ENCODE measurements around the gene LMTK2.

Gene LMTK2

GRCh38 chr7:98106647-98107312 lies at the start of gene LMTK2:
Gene LMTK2, plus strand, starts transcription at chr7:98106862. Its CDS starts 316 bp downstream, at chr7:98107178.
- DNase-seq (ENCODE audit: low read depth): peak; percentile 27

- DNase-seq (ENCODE audit: low read depth): no peak
Observed at GRCh38 chr7:98057157-98057556, 49.5 kb upstream of the LMTK2 start.

- DNase-seq (ENCODE audit: low read depth): no peak
Observed at GRCh38 chr7:98058186-98058585, 48.5 kb upstream of the LMTK2 start.

GRCh38 chr7:98064233-98064632 lies 42.4 kb upstream of the LMTK2 start:
- no peak for DNase-seq (ENCODE audit: low read depth)

GRCh38 chr7:98066208-98066607 lies 40.5 kb upstream of the LMTK2 start:
- DNase-seq (ENCODE audit: low read depth): no peak

- no peak for DNase-seq (ENCODE audit: low read depth)
Observed at GRCh38 chr7:98066934-98067507, 39.6 kb upstream of the LMTK2 start.

- DNase-seq (ENCODE audit: low read depth): no peak
Observed at GRCh38 chr7:98073047-98073446, 33.6 kb upstream of the LMTK2 start.

GRCh38 chr7:98075801-98076200 lies 30.9 kb upstream of the LMTK2 start:
- DNase-seq (ENCODE audit: low read depth): no peak

GRCh38 chr7:98077762-98078161 lies 28.9 kb upstream of the LMTK2 start:
- DNase-seq (ENCODE audit: low read depth): no peak

GRCh38 chr7:98078197-98078870 lies 28.3 kb upstream of the LMTK2 start:
- no peak for DNase-seq (ENCODE audit: low read depth)

GRCh38 chr7:98079891-98080648 lies 26.6 kb upstream of the LMTK2 start:
- DNase-seq (ENCODE audit: low read depth): no peak

GRCh38 chr7:98081319-98081718 lies 25.3 kb upstream of the LMTK2 start:
- DNase-seq (ENCODE audit: low read depth): no peak

- DNase-seq (ENCODE audit: low read depth): no peak
Observed at GRCh38 chr7:98084631-98085030, 22.0 kb upstream of the LMTK2 start.

- no peak for DNase-seq (ENCODE audit: low read depth)
Observed at GRCh38 chr7:98085674-98086073, 21.0 kb upstream of the LMTK2 start.

GRCh38 chr7:98086281-98086718 lies 20.4 kb upstream of the LMTK2 start:
- no peak for DNase-seq (ENCODE audit: low read depth)

GRCh38 chr7:98088109-98088508 lies 18.6 kb upstream of the LMTK2 start:
- no peak for DNase-seq (ENCODE audit: low read depth)

- no peak for DNase-seq (ENCODE audit: low read depth)
Observed at GRCh38 chr7:98090116-98090515, 16.5 kb upstream of the LMTK2 start.

- DNase-seq (ENCODE audit: low read depth): no peak
Observed at GRCh38 chr7:98091061-98091460, 15.6 kb upstream of the LMTK2 start.

GRCh38 chr7:98091523-98091922 lies 15.1 kb upstream of the LMTK2 start:
- no peak for DNase-seq (ENCODE audit: low read depth)

- DNase-seq (ENCODE audit: low read depth): no peak
Observed at GRCh38 chr7:98097042-98097645, 9.5 kb upstream of the LMTK2 start.

- no peak for DNase-seq (ENCODE audit: low read depth)
Observed at GRCh38 chr7:98100088-98100487, 6.6 kb upstream of the LMTK2 start.

- DNase-seq (ENCODE audit: low read depth): no peak
Observed at GRCh38 chr7:98102170-98102569, 4.5 kb upstream of the LMTK2 start.

Data from GM04503 (cell line).